Loucy (cell line): ENCODE data around the gene CSH2.
"Not testable (repeated sequence)": the region's sequence is repeated elsewhere in the genome, so short reads cannot be mapped to it uniquely, and the experiment has no call there.

ENCODE experiments used
- H2AFZ ChIP-seq: fragments of 200-600 bp; sonication (generic); 2 replicates; pipeline ENCODE4 v1.6.0; 2016; ENCODE audit warnings: antibody characterized with exemption, mild to moderate bottlenecking, low read length, moderate library complexity
- H3F3A ChIP-seq: fragments of 200-600 bp; 2 replicates; pipeline ENCODE4 v1.6.0; 2016; ENCODE audit warnings: antibody characterized with exemption, low read depth, mild to moderate bottlenecking
- H3K27me3 ChIP-seq: fragments of 200-600 bp; sonication (generic); 2 replicates; pipeline ENCODE4 v1.6.1; 2014; ENCODE audit warnings: low read length, mild to moderate bottlenecking; ENCODE audit not compliant: insufficient read depth, poor library complexity, severe bottlenecking
- H3K36me3 ChIP-seq: fragments of 200-600 bp; sonication (generic); 2 replicates; pipeline ENCODE4 v1.6.1; 2016; ENCODE audit warnings: low read length; ENCODE audit not compliant: insufficient read depth
- H3K4me1 ChIP-seq: fragments of 200-600 bp; sonication (generic); 2 replicates; pipeline ENCODE4 v1.5.1; 2014; ENCODE audit warnings: low read length, mild to moderate bottlenecking; ENCODE audit not compliant: insufficient read depth, poor library complexity, severe bottlenecking
- H3K4me2 ChIP-seq: fragments of 200-600 bp; sonication (generic); 2 replicates; pipeline ENCODE4 v1.6.0; 2014; ENCODE audit warnings: antibody characterized with exemption, low read length, low read depth, mild to moderate bottlenecking; ENCODE audit not compliant: poor library complexity, severe bottlenecking
- H3K4me3 ChIP-seq: fragments of 200-600 bp; sonication (generic); 2 replicates; pipeline ENCODE4 v1.5.1; 2014; ENCODE audit warnings: low read length, mild to moderate bottlenecking, mixed read lengths; ENCODE audit not compliant: poor library complexity, severe bottlenecking
- H3K79me2 ChIP-seq: fragments of 200-600 bp; sonication (generic); 2 replicates; pipeline ENCODE4 v1.6.1; 2014; ENCODE audit warnings: low read length; ENCODE audit not compliant: insufficient read depth
- H3K9ac ChIP-seq: fragments of 200-600 bp; sonication (generic); 2 replicates; pipeline ENCODE4 v1.6.0; 2014; ENCODE audit warnings: mild to moderate bottlenecking, low read depth, low read length, moderate library complexity; ENCODE audit not compliant: poor library complexity, severe bottlenecking
- H3K9me2 ChIP-seq: fragments of 200-600 bp; sonication (generic); replicated peaks from 2 replicates; pipeline ENCODE4 v1.6.1; 2016; ENCODE audit warnings: low read depth, low read length, mixed read lengths
- H3K9me3 ChIP-seq: fragments of 200-600 bp; sonication (generic); 2 replicates; pipeline ENCODE4 v1.6.1; 2014; ENCODE audit warnings: mild to moderate bottlenecking, antibody characterized with exemption, low read length, low read depth; ENCODE audit not compliant: insufficient read depth
- H4K20me1 ChIP-seq: fragments of 200-600 bp; sonication (generic); 2 replicates; pipeline ENCODE4 v1.6.0; 2014; ENCODE audit warnings: antibody characterized with exemption, low read length, mild to moderate bottlenecking; ENCODE audit not compliant: insufficient read depth, poor library complexity, severe bottlenecking
- EZH2phosphoT487 ChIP-seq: fragments of 200-600 bp; IDR thresholded peaks from 2 replicates; pipeline ENCODE4 v1.6.1; 2018; ENCODE audit warnings: antibody characterized with exemption, mild to moderate bottlenecking, moderate library complexity, borderline replicate concordance
- TF ChIP-seq, protein P1 (sequence below): fragments of 200-600 bp; sonication (generic); conservative IDR thresholded peaks from 2 replicates; pipeline ENCODE4 v1.5.1; 2014; ENCODE audit warnings: mild to moderate bottlenecking, antibody characterized with exemption, low read length

Gene CSH2

DNA sequence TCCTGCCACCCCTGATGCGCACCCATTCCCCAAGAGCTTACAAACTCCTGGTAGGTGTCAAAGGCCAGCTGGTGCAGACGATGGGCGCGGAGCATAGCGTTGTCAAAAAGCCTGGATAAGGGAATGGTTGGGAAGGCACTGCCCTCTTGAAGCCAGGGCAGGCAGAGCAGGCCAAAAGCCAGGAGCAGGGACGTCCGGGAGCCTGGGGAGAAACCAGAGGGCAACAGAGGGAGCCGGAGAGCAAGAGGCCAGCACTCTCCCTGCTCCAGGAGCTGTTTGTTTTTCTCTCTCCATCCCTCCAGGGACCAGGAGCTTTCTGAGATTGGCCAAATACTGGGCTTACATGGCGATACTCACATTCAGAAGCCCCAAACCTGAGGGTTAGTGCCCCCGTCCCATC is 44.8 kb upstream of the CSH2 start:
- no peaks in the 10 kb centered on the region for H4K20me1 ChIP-seq
- H3K4me1 ChIP-seq, result peaks cover 13% of the 10 kb centered on the region
- H3K36me3 ChIP-seq, result no peaks in the 10 kb centered on the region
- no peak overlapping the region for H3K4me2 ChIP-seq
- H2AFZ ChIP-seq, result no peak overlapping the region
- TF ChIP-seq, protein P1, sequence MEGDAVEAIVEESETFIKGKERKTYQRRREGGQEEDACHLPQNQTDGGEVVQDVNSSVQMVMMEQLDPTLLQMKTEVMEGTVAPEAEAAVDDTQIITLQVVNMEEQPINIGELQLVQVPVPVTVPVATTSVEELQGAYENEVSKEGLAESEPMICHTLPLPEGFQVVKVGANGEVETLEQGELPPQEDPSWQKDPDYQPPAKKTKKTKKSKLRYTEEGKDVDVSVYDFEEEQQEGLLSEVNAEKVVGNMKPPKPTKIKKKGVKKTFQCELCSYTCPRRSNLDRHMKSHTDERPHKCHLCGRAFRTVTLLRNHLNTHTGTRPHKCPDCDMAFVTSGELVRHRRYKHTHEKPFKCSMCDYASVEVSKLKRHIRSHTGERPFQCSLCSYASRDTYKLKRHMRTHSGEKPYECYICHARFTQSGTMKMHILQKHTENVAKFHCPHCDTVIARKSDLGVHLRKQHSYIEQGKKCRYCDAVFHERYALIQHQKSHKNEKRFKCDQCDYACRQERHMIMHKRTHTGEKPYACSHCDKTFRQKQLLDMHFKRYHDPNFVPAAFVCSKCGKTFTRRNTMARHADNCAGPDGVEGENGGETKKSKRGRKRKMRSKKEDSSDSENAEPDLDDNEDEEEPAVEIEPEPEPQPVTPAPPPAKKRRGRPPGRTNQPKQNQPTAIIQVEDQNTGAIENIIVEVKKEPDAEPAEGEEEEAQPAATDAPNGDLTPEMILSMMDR, result no peak
- no peak for TF ChIP-seq EZH2phosphoT487
- no peak overlapping the region for H3K4me3 ChIP-seq
- no peaks in the 10 kb centered on the region for H3K9me2 ChIP-seq
- no peak overlapping the region for H3K9ac ChIP-seq
- no peaks in the 10 kb centered on the region for H3K9me3 ChIP-seq
- H3F3A ChIP-seq, result no peaks in the 10 kb centered on the region
- no peaks in the 10 kb centered on the region for H3K27me3 ChIP-seq
- H3K79me2 ChIP-seq, result no peaks in the 10 kb centered on the region

DNA sequence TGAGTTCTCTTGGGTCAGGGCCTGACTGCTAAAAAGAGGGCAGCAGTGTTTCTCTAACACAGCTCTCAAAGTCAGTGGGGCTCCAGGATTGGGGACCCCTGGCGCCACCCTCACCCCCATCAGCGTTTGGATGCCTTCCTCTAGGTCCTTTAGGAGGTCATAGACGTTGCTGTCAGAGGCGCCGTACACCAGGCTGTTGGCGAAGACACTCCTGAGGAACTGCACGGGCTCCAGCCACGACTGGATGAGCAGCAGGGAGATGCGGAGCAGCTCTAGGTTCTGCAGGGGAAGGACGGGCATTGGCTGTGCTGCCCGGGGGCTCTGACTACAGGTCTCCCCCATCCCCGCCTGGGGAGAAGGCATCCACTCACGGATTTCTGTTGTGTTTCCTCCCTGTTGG is 44.2 kb upstream of the CSH2 start:
- Histone ChIP-seq H3K9ac (no peak overlapping the region), H2AFZ (no peak overlapping the region)

DNA sequence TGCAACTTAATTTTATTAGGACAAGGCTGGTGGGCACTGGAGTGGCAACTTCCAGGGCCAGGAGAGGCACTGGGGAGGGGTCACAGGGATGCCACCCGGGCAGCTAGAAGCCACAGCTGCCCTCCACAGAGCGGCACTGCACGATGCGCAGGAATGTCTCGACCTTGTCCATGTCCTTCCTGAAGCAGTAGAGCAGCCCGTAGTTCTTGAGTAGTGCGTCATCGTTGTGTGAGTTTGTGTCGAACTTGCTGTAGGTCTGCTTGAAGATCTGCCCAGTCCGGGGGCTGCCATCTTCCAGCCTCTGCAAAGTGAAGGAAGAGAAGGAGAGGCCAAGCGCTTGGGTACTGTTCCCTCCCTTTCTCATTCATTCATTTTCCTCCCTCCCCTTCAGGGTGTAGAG is 43.7 kb upstream of the CSH2 start:
- peaks cover 13% of the 10 kb centered on the region for H3K4me1 ChIP-seq

More for the DNA sequence above, 44.2 kb upstream of the CSH2 start:
- Histone ChIP-seq H3K79me2 (no peaks in the 10 kb centered on the region), H4K20me1 (no peaks in the 10 kb centered on the region), H3F3A (no peaks in the 10 kb centered on the region), H3K4me2 (no peak overlapping the region), H3K4me3 (no peak overlapping the region), H3K4me1 (peaks cover 13% of the 10 kb centered on the region), H3K27me3 (no peaks in the 10 kb centered on the region), H3K9me3 (no peaks in the 10 kb centered on the region), H3K36me3 (no peaks in the 10 kb centered on the region), H3K9me2 (no peaks in the 10 kb centered on the region)
- TF ChIP-seq, protein P1, result no peak
- TF ChIP-seq EZH2phosphoT487, result no peak

DNA sequence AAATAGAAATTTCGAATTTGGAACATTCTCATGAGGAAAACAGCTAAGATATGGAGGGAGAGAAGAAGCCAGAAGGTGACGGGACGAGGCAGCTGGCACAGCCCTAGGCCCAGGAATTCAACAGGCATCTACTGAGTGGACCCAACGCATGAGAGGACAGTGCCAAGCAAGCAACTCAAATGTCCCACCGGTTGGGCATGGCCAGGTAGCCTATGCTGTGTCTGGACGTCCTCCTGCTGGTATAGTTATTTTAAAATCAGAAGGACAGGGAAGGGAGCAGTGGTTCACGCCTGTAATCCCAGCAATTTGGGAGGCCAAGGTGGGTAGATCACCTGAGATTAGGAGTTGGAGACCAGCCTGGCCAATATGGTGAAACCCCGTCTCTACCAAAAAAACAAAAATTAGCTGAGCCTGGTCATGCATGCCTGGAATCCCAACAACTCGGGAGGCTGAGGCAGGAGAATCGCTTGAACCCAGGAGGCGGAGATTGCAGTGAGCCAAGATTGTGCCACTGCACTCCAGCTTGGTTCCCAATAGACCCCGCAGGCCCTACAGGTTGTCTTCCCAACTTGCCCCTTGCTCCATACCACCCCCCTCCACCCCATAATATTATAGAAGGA is 43.2 kb upstream of the CSH2 start:
- Histone ChIP-seq H3K9me3 (no peaks in the 10 kb centered on the region), H4K20me1 (no peaks in the 10 kb centered on the region), H2AFZ (no peak overlapping the region), H3F3A (no peaks in the 10 kb centered on the region), H3K9ac (no peak overlapping the region), H3K79me2 (no peaks in the 10 kb centered on the region), H3K4me3 (no peak overlapping the region), H3K27me3 (no peaks in the 10 kb centered on the region), H3K36me3 (no peaks in the 10 kb centered on the region), H3K9me2 (no peaks in the 10 kb centered on the region), H3K4me1 (peaks cover 13% of the 10 kb centered on the region), H3K4me2 (no peak overlapping the region)
- TF ChIP-seq, protein P1, result no peak
- TF ChIP-seq EZH2phosphoT487, result no peak

More for the DNA sequence above, 43.7 kb upstream of the CSH2 start:
- H3F3A ChIP-seq, H3K9ac ChIP-seq, H3K36me3 ChIP-seq, H3K9me2 ChIP-seq, H3K9me3 ChIP-seq, H4K20me1 ChIP-seq, H3K27me3 ChIP-seq, H3K4me3 ChIP-seq, H3K79me2 ChIP-seq, H2AFZ ChIP-seq, H3K4me2 ChIP-seq: not testable (repeated sequence)

DNA sequence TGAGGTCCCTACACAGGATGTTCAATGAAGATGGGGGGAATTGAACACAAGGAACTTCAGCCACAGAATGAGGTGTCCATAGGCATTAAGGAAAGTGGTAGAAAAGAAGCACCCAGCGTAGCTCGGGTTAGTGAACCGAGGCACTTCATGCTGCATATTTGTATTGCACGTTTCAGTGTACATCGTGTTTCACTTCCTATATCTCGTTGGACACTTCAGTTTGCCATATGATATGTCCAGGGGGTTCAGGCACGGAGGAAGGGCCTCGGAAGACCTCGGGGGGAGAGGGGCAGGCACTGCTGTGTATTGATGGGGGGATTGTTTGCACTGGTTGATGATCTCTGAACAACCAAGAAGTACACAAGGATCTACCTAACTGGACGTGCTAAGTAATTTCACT is 42.3 kb upstream of the CSH2 start:
- H3K9me2 ChIP-seq, H3K4me2 ChIP-seq, H2AFZ ChIP-seq: not testable (repeated sequence)

More for the DNA sequence above, 42.3 kb upstream of the CSH2 start:
- not testable (repeated sequence) for H3K9ac ChIP-seq, H4K20me1 ChIP-seq, H3K9me3 ChIP-seq, H3K36me3 ChIP-seq, H3K79me2 ChIP-seq, H3K4me3 ChIP-seq, H3K27me3 ChIP-seq, H3F3A ChIP-seq
- H3K4me1 ChIP-seq, result peaks cover 12% of the 10 kb centered on the region
